MCF 10A (cell line): ENCODE data around the gene SIM1. TPM values are rescaled to one million over a fixed set of nuclear protein-coding genes. Genes with fewer than 3 reads are reported as not detected.

Experiments
- BruUV-seq: library from RNA; stranded (reverse); fragments of 400-500 nt; replicated peaks from 2 replicates; lab custom pipeline; 2021; lab: Mats Ljungman, UMichigan
- CTCF ChIA-PET: fragments of 300-600 bp; sonication (Branson Sonifier 250); formaldehyde crosslinking; extraction: SDS; loops from one replicate; lab custom pipeline; 2021; ENCODE audit warnings: antibody characterized with exemption, inconsistent platforms; lab: Yijun Ruan, JAX
- POLR2A ChIA-PET: fragments of 300-600, 350-650 bp; sonication (Branson Sonifier 250); formaldehyde crosslinking; extraction: SDS; loops from one replicate; lab custom pipeline; 2020; ENCODE audit warnings: antibody characterized with exemption, inconsistent platforms; lab: Yijun Ruan, JAX
- DNase-seq: peaks from one replicate; pipeline ENCODE4 v3.0.0-alpha.2; 2018; ENCODE audit not compliant: unreplicated experiment
- H3K27ac Mint-ChIP-seq: one replicate; pipeline ENCODE4 v1.8.0; 2022; ENCODE audit warnings: mild to moderate bottlenecking, low read depth, mixed read lengths; ENCODE audit not compliant: unreplicated experiment
- H3K27me3 Mint-ChIP-seq: one replicate; pipeline ENCODE4 v1.8.0; 2022; ENCODE audit warnings: mixed read lengths; ENCODE audit not compliant: insufficient read depth, unreplicated experiment
- H3K36me3 Mint-ChIP-seq: one replicate; pipeline ENCODE4 v1.8.0; 2022; ENCODE audit warnings: mild to moderate bottlenecking, moderate library complexity, mixed read lengths; ENCODE audit not compliant: insufficient read depth, unreplicated experiment
- H3K4me1 Mint-ChIP-seq: one replicate; pipeline ENCODE4 v1.8.0; 2022; ENCODE audit warnings: mixed read lengths; ENCODE audit not compliant: insufficient read depth, unreplicated experiment
- H3K4me3 Mint-ChIP-seq: one replicate; pipeline ENCODE4 v1.8.0; 2022; ENCODE audit warnings: mild to moderate bottlenecking, moderate library complexity, mixed read lengths; ENCODE audit not compliant: unreplicated experiment
- H3K9me3 Mint-ChIP-seq: one replicate; pipeline ENCODE4 v1.8.0; 2022; ENCODE audit warnings: mixed read lengths; ENCODE audit not compliant: unreplicated experiment
- intact Hi-C: fragments of 100-400 bp; cut with micrococcal nuclease; formaldehyde crosslinking; loops from 2 replicates; pipeline ENCODE4 v1.14.1; 2022
- total RNA-seq: library from RNA; stranded (reverse); gene quantifications from 2 replicates; pipeline ENCODE4 v1.2.3, GENCODE V29; 2022
- TF ChIP-seq, protein P1 (sequence below): fragments of 200-600 bp; IDR thresholded peaks from one replicate; pipeline ENCODE4 v1.8.0; 2022; ENCODE audit warnings: antibody characterized with exemption, mild to moderate bottlenecking; ENCODE audit not compliant: unreplicated experiment

Gene SIM1
- total RNA-seq, 1 experiment from 2014 or later = not detected

DNA sequence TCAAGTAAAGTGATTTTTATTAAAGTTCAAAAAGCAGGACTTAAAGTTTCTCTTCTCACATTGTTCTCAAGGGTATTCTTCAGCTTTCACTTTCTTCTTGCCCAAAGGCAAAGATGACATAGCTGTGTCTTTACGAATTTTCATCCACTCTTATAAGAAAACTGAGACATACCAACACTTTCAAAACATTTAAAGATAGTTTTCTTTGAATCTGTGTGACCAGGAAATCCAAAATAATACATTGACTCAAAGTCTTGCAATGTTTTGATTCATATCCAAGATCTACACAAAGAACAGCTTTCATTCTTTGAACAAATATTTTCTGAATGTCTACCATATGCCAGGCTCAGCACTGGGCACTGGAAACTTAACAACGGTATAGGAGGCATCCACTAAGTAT lies 117.9 kb downstream of the SIM1 start:
- TF ChIP-seq, protein P1, sequence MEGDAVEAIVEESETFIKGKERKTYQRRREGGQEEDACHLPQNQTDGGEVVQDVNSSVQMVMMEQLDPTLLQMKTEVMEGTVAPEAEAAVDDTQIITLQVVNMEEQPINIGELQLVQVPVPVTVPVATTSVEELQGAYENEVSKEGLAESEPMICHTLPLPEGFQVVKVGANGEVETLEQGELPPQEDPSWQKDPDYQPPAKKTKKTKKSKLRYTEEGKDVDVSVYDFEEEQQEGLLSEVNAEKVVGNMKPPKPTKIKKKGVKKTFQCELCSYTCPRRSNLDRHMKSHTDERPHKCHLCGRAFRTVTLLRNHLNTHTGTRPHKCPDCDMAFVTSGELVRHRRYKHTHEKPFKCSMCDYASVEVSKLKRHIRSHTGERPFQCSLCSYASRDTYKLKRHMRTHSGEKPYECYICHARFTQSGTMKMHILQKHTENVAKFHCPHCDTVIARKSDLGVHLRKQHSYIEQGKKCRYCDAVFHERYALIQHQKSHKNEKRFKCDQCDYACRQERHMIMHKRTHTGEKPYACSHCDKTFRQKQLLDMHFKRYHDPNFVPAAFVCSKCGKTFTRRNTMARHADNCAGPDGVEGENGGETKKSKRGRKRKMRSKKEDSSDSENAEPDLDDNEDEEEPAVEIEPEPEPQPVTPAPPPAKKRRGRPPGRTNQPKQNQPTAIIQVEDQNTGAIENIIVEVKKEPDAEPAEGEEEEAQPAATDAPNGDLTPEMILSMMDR = no peak
- CTCF ChIA-PET = no interaction called here
- no TSS peak for BruUV-seq
- H3K27me3 Mint-ChIP-seq = no peaks in the 10 kb centered on the region
- no peaks in the 10 kb centered on the region for H3K9me3 Mint-ChIP-seq
- H3K4me3 Mint-ChIP-seq = peak overlapping the region; percentile 47
- peaks cover 29% of the 10 kb centered on the region for H3K4me1 Mint-ChIP-seq
- intact Hi-C loops = no loop called here
- peak; percentile 34 for DNase-seq
- POLR2A ChIA-PET = interaction anchor here (1.1 kb wide), 1 partner anchor 47 kb away, joined by 3 read pairs; no protein-coding TSS in a partner anchor
- H3K27ac Mint-ChIP-seq = peak overlapping the region; percentile 57
- no peaks in the 10 kb centered on the region for H3K36me3 Mint-ChIP-seq

DNA sequence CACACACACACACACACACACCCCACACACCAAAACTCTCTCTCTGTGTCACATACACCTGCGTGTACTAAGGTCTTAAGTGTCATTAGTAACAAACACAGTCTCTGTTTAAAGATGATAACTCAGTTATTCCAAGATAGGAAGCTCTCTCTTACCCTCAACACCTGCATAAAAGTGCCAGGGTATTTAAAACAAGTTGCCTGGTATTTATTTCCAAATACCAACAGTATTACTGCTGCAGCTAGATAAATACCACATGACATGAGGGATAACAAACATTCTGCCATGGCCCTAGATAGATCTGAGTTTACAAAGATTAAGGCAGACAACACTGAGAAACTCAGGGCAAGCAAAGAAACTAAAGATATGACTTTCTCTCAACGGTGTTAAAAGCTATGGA lies 118.5 kb downstream of the SIM1 start:
- POLR2A ChIA-PET = interaction anchor here (0.5 to 1.1 kb wide), 3 partner anchors 26 to 158 kb away, joined by 3 read pairs; no protein-coding TSS in a partner anchor
- Mint-ChIP-seq H3K4me3 (peak overlapping the region; percentile 47), H3K27me3 (no peaks in the 10 kb centered on the region), H3K9me3 (no peaks in the 10 kb centered on the region), H3K4me1 (peaks cover 29% of the 10 kb centered on the region), H3K27ac (peak overlapping the region; percentile 57), H3K36me3 (no peaks in the 10 kb centered on the region)
- intact Hi-C loops = no loop called here
- TF ChIP-seq, protein P1 = no peak
- CTCF ChIA-PET = no interaction called here
- BruUV-seq = no TSS peak
- DNase-seq = no peak

DNA sequence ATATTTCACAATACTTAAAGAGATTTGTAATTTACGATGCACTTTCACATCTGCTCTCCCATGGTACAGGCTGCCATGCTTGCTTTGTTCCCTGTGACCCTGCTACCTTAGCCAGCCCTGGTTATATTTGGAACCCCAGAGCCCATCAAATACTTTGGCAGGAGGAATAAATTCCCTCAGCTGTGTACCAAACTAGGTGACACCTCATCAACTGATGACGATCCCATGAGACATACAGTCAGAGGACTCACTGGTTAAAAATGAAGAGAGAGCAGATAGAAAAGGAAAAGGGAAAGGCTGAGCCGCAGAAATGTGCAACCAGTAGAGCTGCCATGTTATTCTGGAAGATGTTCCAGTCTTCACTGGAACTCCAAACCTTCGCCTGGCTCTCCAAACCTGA lies 120.0 kb downstream of the SIM1 start:
- H3K9me3 Mint-ChIP-seq = no peaks in the 10 kb centered on the region
- CTCF ChIA-PET = interaction anchor here (1.4 kb wide), 1 partner anchor 19 kb away, joined by 3 read pairs; no protein-coding TSS in a partner anchor
- no peaks in the 10 kb centered on the region for H3K36me3 Mint-ChIP-seq
- BruUV-seq = no TSS peak
- H3K27me3 Mint-ChIP-seq = no peaks in the 10 kb centered on the region
- no peak overlapping the region for H3K27ac Mint-ChIP-seq
- H3K4me1 Mint-ChIP-seq = peaks cover 29% of the 10 kb centered on the region
- TF ChIP-seq, protein P1 = no peak
- no peak for DNase-seq
- POLR2A ChIA-PET = no interaction called here
- intact Hi-C loops = no loop called here
- H3K4me3 Mint-ChIP-seq = no peak overlapping the region

DNA sequence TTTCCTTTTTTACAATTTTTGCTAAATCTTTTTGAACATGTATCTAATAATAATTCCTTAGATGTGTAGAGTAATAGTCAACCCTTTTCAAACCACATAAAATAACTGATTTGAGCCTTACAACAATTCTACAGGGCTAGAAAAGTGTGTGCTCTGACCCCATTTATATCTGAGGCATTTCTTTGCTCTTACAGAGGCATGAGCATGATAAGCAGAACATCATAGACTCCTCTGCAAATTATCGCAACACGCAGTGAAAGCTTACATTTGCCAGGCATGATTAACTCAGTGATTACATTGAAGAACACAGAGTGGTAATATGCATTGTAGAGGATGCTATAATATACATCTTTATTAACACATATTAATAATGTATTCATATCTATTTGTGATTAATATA lies 120.4 kb downstream of the SIM1 start:
- POLR2A ChIA-PET = no interaction called here
- H3K27ac Mint-ChIP-seq = no peak overlapping the region
- intact Hi-C loops = no loop called here
- no peak for DNase-seq
- no peaks in the 10 kb centered on the region for H3K36me3 Mint-ChIP-seq
- no peaks in the 10 kb centered on the region for H3K27me3 Mint-ChIP-seq
- no peaks in the 10 kb centered on the region for H3K9me3 Mint-ChIP-seq
- TF ChIP-seq, protein P1 = no peak
- peaks cover 29% of the 10 kb centered on the region for H3K4me1 Mint-ChIP-seq
- no peak overlapping the region for H3K4me3 Mint-ChIP-seq
- CTCF ChIA-PET = interaction anchor here (0.7 to 1.4 kb wide), 2 partner anchors 19 to 60 kb away, joined by 3 read pairs; no protein-coding TSS in a partner anchor
- BruUV-seq = no TSS peak
